HepG2 (cell line): ENCODE measurements around the gene GTF3C5. TPM values are rescaled to one million over a fixed set of nuclear protein-coding genes. Genes with fewer than 3 reads are reported as not detected.

Source experiments
- ATAC-seq: fragments of 200-7000 bp; cut with Tn5 transposase; 3 replicates; pipeline ENCODE4 v1.9.1; 2020; ENCODE audit warnings: mild to moderate bottlenecking, moderate library complexity
- BruUV-seq: library from RNA; stranded (reverse); fragments of 400-500 nt; replicated peaks from 2 replicates; lab custom pipeline; 2021; lab: Mats Ljungman, UMichigan
- CTCF ChIA-PET: fragments of 300-600 bp; formaldehyde crosslinking; extraction: SDS; loops from one replicate; lab custom pipeline; 2021; ENCODE audit warnings: low total read pairs, inconsistent platforms, low intra/inter-chr PET ratio; lab: Yijun Ruan, JAX
- POLR2A ChIA-PET: fragments of 350-600 bp; sonication (Branson Sonifier 250); formaldehyde crosslinking; loops from one replicate; lab custom pipeline; 2020; ENCODE audit warnings: antibody characterized with exemption, inconsistent platforms; lab: Yijun Ruan, JAX
- DNase-seq: peaks from one replicate; pipeline ENCODE4 v3.0.0-alpha.2; 2015; ENCODE audit warnings: low spot score
- FAIRE-seq: peaks from 3 replicates; lab custom pipeline; 2011; peaks lifted over from hg19 to GRCh38; lab: Jason Lieb, UNC
- H2AFZ ChIP-seq: one replicate; pipeline ENCODE4 v1.6.1; 2011; ENCODE audit warnings: low read length, inconsistent platforms
- H3K27ac ChIP-seq: fragments of 300-600 bp; 3 replicates; pipeline ENCODE4 v1.8.0; 2011; ENCODE audit warnings: mixed run types, mild to moderate bottlenecking, mixed read lengths, low read length, inconsistent platforms; ENCODE audit not compliant: insufficient read depth; ENCODE audit errors: extremely low read length
- H3K27me3 ChIP-seq, 2 experiments: fragments of 200-600 bp in 1 of 2; 2 replicates in 1 of 2; 3 replicates in 1 of 2; pipeline versions ENCODE4 v1.6.0 to v1.8.0; 2011; ENCODE audit warnings: low read length in 2 of 2, mild to moderate bottlenecking in 2 of 2, moderate library complexity in 2 of 2, inconsistent platforms in 1 of 2; ENCODE audit not compliant: insufficient read depth in 2 of 2, control insufficient read depth in 1 of 2
- H3K36me3 ChIP-seq, 2 experiments: fragments of 200-600 bp in 1 of 2; replicated peaks in 1 of 2; 2 replicates in 1 of 2; 3 replicates in 1 of 2; pipeline versions ENCODE4 v1.5.1 to v1.8.0; 2011; ENCODE audit warnings: low read length in 2 of 2, inconsistent platforms in 1 of 2; ENCODE audit not compliant: insufficient read depth in 2 of 2, control insufficient read depth in 1 of 2
- H3K4me1 ChIP-seq: 2 replicates; pipeline ENCODE4 v1.5.1; 2012; ENCODE audit warnings: low read length, inconsistent platforms; ENCODE audit not compliant: insufficient read depth
- H3K4me2 ChIP-seq: 2 replicates; pipeline ENCODE4 v1.6.0; 2011; ENCODE audit warnings: low read depth, low read length, inconsistent platforms
- H3K4me3 ChIP-seq, 3 experiments: fragments of 200-600 bp in 1 of 3; sonication (generic), shearing (Covaris generic) in 1 of 3; replicated peaks in 1 of 3; 2 replicates each; pipeline ENCODE4 v1.5.1; 2011 to 2016; ENCODE audit warnings: low read length in 3 of 3, inconsistent platforms in 2 of 3, low read depth in 2 of 3, mild to moderate bottlenecking in 2 of 3, control low read depth in 1 of 3, mixed read lengths in 1 of 3; ENCODE audit not compliant: insufficient read depth in 1 of 3
- H3K79me2 ChIP-seq: one replicate; pipeline ENCODE4 v1.6.1; 2011; ENCODE audit warnings: low read length, inconsistent platforms; ENCODE audit not compliant: insufficient read depth
- H3K9ac ChIP-seq: 2 replicates; pipeline ENCODE4 v1.6.0; 2011; ENCODE audit warnings: mild to moderate bottlenecking, low read depth, low read length, inconsistent platforms; ENCODE audit not compliant: insufficient read depth
- H3K9me3 ChIP-seq: 2 replicates; pipeline ENCODE4 v1.5.1; 2012; ENCODE audit warnings: mild to moderate bottlenecking, low read length
- H4K20me1 ChIP-seq: 2 replicates; pipeline ENCODE4 v1.6.0; 2011; ENCODE audit warnings: inconsistent platforms, mild to moderate bottlenecking, low read length, moderate library complexity; ENCODE audit not compliant: insufficient read depth
- ATM ChIP-seq: fragments of 450-650 bp; IDR thresholded peaks from 2 replicates; pipeline ENCODE4 v1.7.1; 2017; ENCODE audit warnings: mild to moderate bottlenecking, borderline replicate concordance
- CBFB ChIP-seq: sonication (generic); formaldehyde crosslinking; IDR thresholded peaks from 2 replicates; pipeline ENCODE4 v1.4.0; 2020; ENCODE audit warnings: missing genetic modification reagents
- GLI4 ChIP-seq: sonication (generic); formaldehyde crosslinking; IDR thresholded peaks from 2 replicates; pipeline ENCODE4 v1.5.1; 2020; ENCODE audit warnings: missing genetic modification reagents, mild to moderate bottlenecking, moderate library complexity, borderline replicate concordance
- HOXA7 ChIP-seq: sonication (generic); formaldehyde crosslinking; IDR thresholded peaks from 2 replicates; pipeline ENCODE4 v1.8.1; 2022; ENCODE audit warnings: mild to moderate bottlenecking, missing genetic modification reagents, moderate library complexity
- MED1 ChIP-seq: sonication (generic); formaldehyde crosslinking; IDR thresholded peaks from 2 replicates; pipeline ENCODE4 v1.4.0; 2020; ENCODE audit warnings: missing genetic modification reagents
- TCF7 ChIP-seq: sonication (generic); IDR thresholded peaks from 2 replicates; pipeline ENCODE4 v1.6.1; 2016; ENCODE audit warnings: antibody characterized with exemption, low read depth
- YEATS2 ChIP-seq: sonication (generic); formaldehyde crosslinking; IDR thresholded peaks from 2 replicates; pipeline ENCODE4 v1.4.0; 2020; ENCODE audit warnings: missing genetic modification reagents, borderline replicate concordance
- ZNF260 ChIP-seq: sonication (generic); formaldehyde crosslinking; IDR thresholded peaks from 2 replicates; pipeline ENCODE4 v1.4.0; 2020; ENCODE audit warnings: missing genetic modification reagents, low read depth, mild to moderate bottlenecking, borderline replicate concordance
- ZNF292 ChIP-seq: sonication (generic); formaldehyde crosslinking; IDR thresholded peaks from 2 replicates; pipeline ENCODE4 v1.8.1; 2022; ENCODE audit warnings: mild to moderate bottlenecking, low read depth, missing genetic modification reagents, borderline replicate concordance
- ZNF619 ChIP-seq: sonication (generic); formaldehyde crosslinking; IDR thresholded peaks from 2 replicates; pipeline ENCODE4 v1.4.0; 2020; ENCODE audit warnings: mild to moderate bottlenecking, missing genetic modification reagents
- ZNF761 ChIP-seq: sonication (generic); formaldehyde crosslinking; conservative IDR thresholded peaks from 2 replicates; pipeline ENCODE4 v1.4.0; 2020; ENCODE audit warnings: mild to moderate bottlenecking, missing genetic modification reagents
- WGBS: methylation state at CpG from one replicate; pipeline ENCODE4 v1.1.6; 2017; ENCODE audit warnings: low lambda C conversion rate; 5-methylcytosine and 5-hydroxymethylcytosine counted together
- in situ Hi-C: cut with HindIII; loops from 2 replicates; pipeline ENCODE4 v1.10.0; 2017; ENCODE audit warnings: low pct_unique_long_range_greater_than_20kb; ENCODE audit not compliant: extremely low pct_ligation_motif_present
- intact Hi-C: fragments of 100-400 bp; cut with micrococcal nuclease; formaldehyde crosslinking; loops from one replicate; pipeline ENCODE4 v1.10.0; 2022; ENCODE audit not compliant: unreplicated experiment
- polyA plus RNA-seq, 8 experiments: library from polyadenylated mRNA; depleted of rRNA in 3 of 8; stranded (reverse) in 7 of 8; unstranded in 1 of 8; fragments of >200 nt; fragmentation: Illumina TruSeq in 4 of 8; extraction: Trizol in 4 of 8; gene quantifications; 2 replicates each; pipeline versions ENCODE4 v1.2.1 to v1.2.3, GENCODE V29; 2011 to 2016; ENCODE audit warnings: low read depth in 4 of 8, missing spikeins in 1 of 8, mixed read lengths in 1 of 8; ENCODE audit not compliant: insufficient read depth in 1 of 8
- total RNA-seq, 5 experiments: library from RNA; depleted of rRNA; stranded (reverse); fragments of >200 nt; fragmentation: Illumina TruSeq; extraction: Trizol; gene quantifications; 2 replicates each; pipeline ENCODE4 v1.2.3, GENCODE V29; 2016; ENCODE audit warnings: low read depth in 1 of 5
- TF ChIP-seq, protein P1 (sequence below): sonication (generic); formaldehyde crosslinking; IDR thresholded peaks from 2 replicates; pipeline ENCODE4 v1.8.0; 2022; ENCODE audit warnings: mild to moderate bottlenecking, missing genetic modification reagents
- TF ChIP-seq, protein P2 (sequence below): IDR thresholded peaks from 2 replicates; pipeline ENCODE4 v1.6.1; 2016; ENCODE audit warnings: control low read depth
- TF ChIP-seq, protein P3 (sequence below): sonication (generic); formaldehyde crosslinking; IDR thresholded peaks from 2 replicates; pipeline ENCODE4 v1.5.1; 2020; ENCODE audit warnings: mild to moderate bottlenecking, missing genetic modification reagents, borderline replicate concordance

The GTF3C5 gene
- total and polyA plus RNA-seq, 2 of the 13 experiments (the other 11 are each of a cell fraction or from before 2014, with no cell fraction given) = 66.9 to 92.6 TPM

- Histone ChIP-seq H3K27ac (no peak overlapping the region), H3K4me1 (no peaks in the 10 kb centered on the region), H3K36me3 (peaks cover 29 to 59% of the 10 kb centered on the region in 2 experiments; a peak in 4 of 5 replicates), H3K9me3 (no peaks in the 10 kb centered on the region), H3K4me3 (no peak overlapping the region), H3K27me3 (no peaks in the 10 kb centered on the region), H2AFZ (no peak overlapping the region), H3K79me2 (no peaks in the 10 kb centered on the region), H4K20me1 (peaks cover 6% of the 10 kb centered on the region; the same call in 1 of the 2 replicates), H3K4me2 (no peak overlapping the region), H3K9ac (no peak overlapping the region)
- 98% methylated on average over 6 of the region's 12 CpGs for WGBS
- no peak for DNase-seq
- FAIRE-seq = no peak
- BruUV-seq = no TSS peak
- intact Hi-C loops (loop anchor here (1.0 kb wide), 1 partner anchor 40 kb away; no protein-coding TSS in a partner anchor), in situ Hi-C loops (no loop called here)
- ChIA-PET POLR2A (no interaction called here), CTCF (interaction anchor here (1.2 to 5.1 kb wide), 2 partner anchors 42 to 76 kb away, joined by 4 to 70 read pairs; no protein-coding TSS in a partner anchor)
- no peak for ATAC-seq
- TF ChIP-seq ZNF761 (CRISPR knock-in tag) (no peak), GLI4 (CRISPR knock-in tag) (no peak), ZNF260 (CRISPR knock-in tag) (no peak), TCF7 (no peak), ATM (no peak), YEATS2 (no peak), CBFB (no peak), MED1 (CRISPR knock-in tag) (no peak), ZNF292 (CRISPR knock-in tag) (no peak), HOXA7 (CRISPR knock-in tag) (no peak), ZNF619 (CRISPR knock-in tag) (no peak)
- TF ChIP-seq, protein P1, sequence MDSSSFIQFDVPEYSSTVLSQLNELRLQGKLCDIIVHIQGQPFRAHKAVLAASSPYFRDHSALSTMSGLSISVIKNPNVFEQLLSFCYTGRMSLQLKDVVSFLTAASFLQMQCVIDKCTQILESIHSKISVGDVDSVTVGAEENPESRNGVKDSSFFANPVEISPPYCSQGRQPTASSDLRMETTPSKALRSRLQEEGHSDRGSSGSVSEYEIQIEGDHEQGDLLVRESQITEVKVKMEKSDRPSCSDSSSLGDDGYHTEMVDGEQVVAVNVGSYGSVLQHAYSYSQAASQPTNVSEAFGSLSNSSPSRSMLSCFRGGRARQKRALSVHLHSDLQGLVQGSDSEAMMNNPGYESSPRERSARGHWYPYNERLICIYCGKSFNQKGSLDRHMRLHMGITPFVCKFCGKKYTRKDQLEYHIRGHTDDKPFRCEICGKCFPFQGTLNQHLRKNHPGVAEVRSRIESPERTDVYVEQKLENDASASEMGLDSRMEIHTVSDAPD = no peak
- TF ChIP-seq, protein P2, sequence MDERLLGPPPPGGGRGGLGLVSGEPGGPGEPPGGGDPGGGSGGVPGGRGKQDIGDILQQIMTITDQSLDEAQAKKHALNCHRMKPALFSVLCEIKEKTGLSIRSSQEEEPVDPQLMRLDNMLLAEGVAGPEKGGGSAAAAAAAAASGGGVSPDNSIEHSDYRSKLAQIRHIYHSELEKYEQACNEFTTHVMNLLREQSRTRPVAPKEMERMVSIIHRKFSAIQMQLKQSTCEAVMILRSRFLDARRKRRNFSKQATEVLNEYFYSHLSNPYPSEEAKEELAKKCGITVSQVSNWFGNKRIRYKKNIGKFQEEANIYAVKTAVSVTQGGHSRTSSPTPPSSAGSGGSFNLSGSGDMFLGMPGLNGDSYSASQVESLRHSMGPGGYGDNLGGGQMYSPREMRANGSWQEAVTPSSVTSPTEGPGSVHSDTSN = no peak
- TF ChIP-seq, protein P3, sequence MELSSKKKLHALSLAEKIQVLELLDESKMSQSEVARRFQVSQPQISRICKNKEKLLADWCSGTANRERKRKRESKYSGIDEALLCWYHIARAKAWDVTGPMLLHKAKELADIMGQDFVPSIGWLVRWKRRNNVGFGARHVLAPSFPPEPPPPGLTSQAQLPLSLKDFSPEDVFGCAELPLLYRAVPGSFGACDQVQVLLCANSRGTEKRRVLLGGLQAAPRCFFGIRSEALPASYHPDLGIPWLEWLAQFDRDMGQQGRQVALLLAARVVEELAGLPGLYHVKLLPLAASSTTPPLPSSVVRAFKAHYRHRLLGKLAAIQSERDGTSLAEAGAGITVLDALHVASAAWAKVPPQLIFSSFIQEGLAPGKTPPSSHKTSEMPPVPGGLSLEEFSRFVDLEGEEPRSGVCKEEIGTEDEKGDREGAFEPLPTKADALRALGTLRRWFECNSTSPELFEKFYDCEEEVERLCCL (CRISPR knock-in tag) = no peak
Measured at GRCh38 chr9:133103987-133104505, 73.2 kb downstream of the GTF3C5 start.
